Hepatocyte (in vitro differentiated cells): Measurements from ENCODE around the gene STK24. TPM values are rescaled to one million over a fixed set of nuclear protein-coding genes. Genes with fewer than 3 reads are reported as not detected.

Source experiments
- DNase-seq: peaks from one replicate; pipeline ENCODE4 v3.0.0-alpha.2; 2016; ENCODE audit warnings: low spot score
- H2AFZ ChIP-seq: fragments of 200-600 bp; sonication (generic); 2 replicates; pipeline ENCODE4 v1.6.0; 2016; ENCODE audit warnings: antibody characterized with exemption, mild to moderate bottlenecking
- H3K27ac ChIP-seq: fragments of 200-600 bp; sonication (generic); 2 replicates; pipeline ENCODE4 v1.5.1; 2016; ENCODE audit warnings: mild to moderate bottlenecking
- H3K27me3 ChIP-seq: fragments of 200-600 bp; sonication (generic); 2 replicates; pipeline ENCODE4 v1.6.1; 2016
- H3K36me3 ChIP-seq: fragments of 200-600 bp; sonication (generic); replicated peaks from 2 replicates; pipeline ENCODE4 v1.5.1; 2016; ENCODE audit warnings: low read depth; ENCODE audit not compliant: insufficient read depth
- H3K4me1 ChIP-seq: fragments of 200-600 bp; sonication (generic); 2 replicates; pipeline ENCODE4 v1.5.1; 2016; ENCODE audit warnings: mild to moderate bottlenecking, moderate library complexity; ENCODE audit not compliant: insufficient read depth
- H3K4me2 ChIP-seq: fragments of 200-600 bp; sonication (generic); 2 replicates; pipeline ENCODE4 v1.6.0; 2016
- H3K4me3 ChIP-seq: fragments of 200-600 bp; sonication (generic); 2 replicates; pipeline ENCODE4 v1.5.1; 2016; ENCODE audit warnings: mild to moderate bottlenecking
- H3K79me2 ChIP-seq: fragments of 200-600 bp; sonication (generic); 2 replicates; pipeline ENCODE4 v1.6.0; 2017; ENCODE audit warnings: mild to moderate bottlenecking
- H3K9me2 ChIP-seq: fragments of 200-600 bp; sonication (generic); replicated peaks from 2 replicates; pipeline ENCODE4 v1.6.0; 2017; ENCODE audit warnings: mild to moderate bottlenecking; ENCODE audit not compliant: insufficient read depth
- H3K9me3 ChIP-seq: fragments of 200-600 bp; sonication (generic); 2 replicates; pipeline ENCODE4 v1.5.1; 2016; ENCODE audit warnings: low read depth, mild to moderate bottlenecking
- H4K20me1 ChIP-seq: fragments of 200-600 bp; sonication (generic); 2 replicates; pipeline ENCODE4 v1.6.0; 2016; ENCODE audit warnings: mild to moderate bottlenecking; ENCODE audit not compliant: insufficient read depth, poor library complexity, severe bottlenecking
- EZH2 ChIP-seq: fragments of 200-600 bp; sonication (generic); IDR thresholded peaks from 2 replicates; pipeline ENCODE4 v1.6.1; 2016; ENCODE audit warnings: antibody characterized with exemption, mild to moderate bottlenecking, borderline replicate concordance
- EZH2phosphoT487 ChIP-seq: fragments of 200-600 bp; sonication (generic); IDR thresholded peaks from one replicate; pipeline ENCODE4 v1.6.1; 2018; ENCODE audit warnings: antibody characterized with exemption, mild to moderate bottlenecking, low read depth, moderate library complexity; ENCODE audit not compliant: unreplicated experiment, severe bottlenecking
- WGBS: methylation state at CpG from one replicate; pipeline ENCODE4 v1.1.6; 2016; ENCODE audit warnings: low lambda C conversion rate; ENCODE audit errors: missing lambda C conversion rate; 5-methylcytosine and 5-hydroxymethylcytosine counted together
- polyA plus RNA-seq: library from polyadenylated mRNA; unstranded; fragments of >200 nt; fragmentation: Nextera tagmentation; extraction: Ambion mirVana; gene quantifications from 2 replicates; pipeline ENCODE4 v1.2.1, GENCODE V29; 2016
- total RNA-seq: library from RNA; depleted of rRNA; stranded (reverse); fragments of >200 nt; gene quantifications from 2 replicates; pipeline ENCODE4 v1.2.3, GENCODE V29; 2014
- TF ChIP-seq, protein P1 (sequence below): fragments of 200-600 bp; sonication (generic); IDR thresholded peaks from 2 replicates; pipeline ENCODE4 v1.5.1; 2016; ENCODE audit warnings: antibody characterized with exemption, mild to moderate bottlenecking; ENCODE audit not compliant: poor library complexity

The STK24 gene
- total and polyA plus RNA-seq, 2 experiments from 2014 or later: 71.2 to 74.4 TPM

DNA sequence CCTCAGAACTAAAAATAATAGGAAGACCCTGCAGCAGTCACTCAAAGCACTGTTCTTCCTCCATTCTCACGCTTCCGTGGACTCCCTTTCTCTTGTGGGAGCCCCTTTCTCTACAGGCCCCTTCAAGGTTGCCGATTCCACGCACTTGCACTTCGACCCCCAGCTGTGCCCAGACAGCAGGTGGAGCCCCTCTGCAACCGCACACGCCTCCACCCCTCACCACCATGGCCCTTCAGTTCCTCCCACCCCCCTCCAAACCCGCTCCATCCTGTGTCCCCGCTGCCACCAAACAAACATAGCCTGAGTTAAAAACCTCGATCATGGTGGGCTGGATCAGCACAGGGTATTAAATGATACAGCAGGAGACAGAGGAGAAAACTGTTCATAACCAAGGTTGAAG lies 102.6 kb downstream of the STK24 start:
- 95% methylated on average over 10 of the region's 10 CpGs for WGBS
- H3K79me2 ChIP-seq: peaks cover 54% of the 10 kb centered on the region
- no peak overlapping the region for H3K4me3 ChIP-seq
- H3K27me3 ChIP-seq: no peaks in the 10 kb centered on the region
- H3K36me3 ChIP-seq: no peaks in the 10 kb centered on the region
- peak overlapping the region; percentile 79 for H3K27ac ChIP-seq
- no peak overlapping the region for H3K4me2 ChIP-seq
- peaks cover 6% of the 10 kb centered on the region for H4K20me1 ChIP-seq
- TF ChIP-seq EZH2 (no peak), EZH2phosphoT487 (no peak)
- TF ChIP-seq, protein P1, sequence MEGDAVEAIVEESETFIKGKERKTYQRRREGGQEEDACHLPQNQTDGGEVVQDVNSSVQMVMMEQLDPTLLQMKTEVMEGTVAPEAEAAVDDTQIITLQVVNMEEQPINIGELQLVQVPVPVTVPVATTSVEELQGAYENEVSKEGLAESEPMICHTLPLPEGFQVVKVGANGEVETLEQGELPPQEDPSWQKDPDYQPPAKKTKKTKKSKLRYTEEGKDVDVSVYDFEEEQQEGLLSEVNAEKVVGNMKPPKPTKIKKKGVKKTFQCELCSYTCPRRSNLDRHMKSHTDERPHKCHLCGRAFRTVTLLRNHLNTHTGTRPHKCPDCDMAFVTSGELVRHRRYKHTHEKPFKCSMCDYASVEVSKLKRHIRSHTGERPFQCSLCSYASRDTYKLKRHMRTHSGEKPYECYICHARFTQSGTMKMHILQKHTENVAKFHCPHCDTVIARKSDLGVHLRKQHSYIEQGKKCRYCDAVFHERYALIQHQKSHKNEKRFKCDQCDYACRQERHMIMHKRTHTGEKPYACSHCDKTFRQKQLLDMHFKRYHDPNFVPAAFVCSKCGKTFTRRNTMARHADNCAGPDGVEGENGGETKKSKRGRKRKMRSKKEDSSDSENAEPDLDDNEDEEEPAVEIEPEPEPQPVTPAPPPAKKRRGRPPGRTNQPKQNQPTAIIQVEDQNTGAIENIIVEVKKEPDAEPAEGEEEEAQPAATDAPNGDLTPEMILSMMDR: no peak
- H3K9me2 ChIP-seq: no peaks in the 10 kb centered on the region
- no peak for DNase-seq
- no peak overlapping the region for H2AFZ ChIP-seq
- peaks cover 20% of the 10 kb centered on the region for H3K4me1 ChIP-seq
- no peaks in the 10 kb centered on the region for H3K9me3 ChIP-seq

DNA sequence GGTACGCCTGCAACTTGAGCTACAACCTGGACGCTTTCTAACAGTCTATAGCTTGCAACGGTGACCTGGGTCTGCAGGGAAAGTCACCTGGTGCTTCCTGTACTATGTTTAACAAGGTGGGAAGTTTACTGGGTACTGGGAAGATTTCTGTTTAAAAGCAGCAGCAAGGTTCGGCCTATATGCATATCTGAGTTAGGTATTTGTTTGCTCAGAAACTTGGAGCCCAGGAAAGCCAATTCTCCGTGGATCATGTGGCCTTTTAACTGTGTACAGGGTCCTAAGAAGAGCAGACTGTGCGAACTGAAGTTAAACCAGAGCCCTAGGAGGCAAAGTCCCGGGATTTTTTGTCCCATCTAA lies 103.1 kb downstream of the STK24 start:
- H3K27ac ChIP-seq: peak overlapping the region; percentile 79
- 64% methylated on average over 7 of the region's 7 CpGs for WGBS
- no peaks in the 10 kb centered on the region for H3K27me3 ChIP-seq
- peaks cover 20% of the 10 kb centered on the region for H3K4me1 ChIP-seq
- peaks cover 6% of the 10 kb centered on the region for H4K20me1 ChIP-seq
- H3K36me3 ChIP-seq: no peaks in the 10 kb centered on the region
- TF ChIP-seq EZH2 (no peak), EZH2phosphoT487 (no peak)
- TF ChIP-seq, protein P1: no peak
- H2AFZ ChIP-seq: no peak overlapping the region
- H3K9me2 ChIP-seq: no peaks in the 10 kb centered on the region
- peaks cover 49% of the 10 kb centered on the region for H3K79me2 ChIP-seq
- no peak for DNase-seq
- peak overlapping the region; percentile 3 for H3K4me2 ChIP-seq
- no peak overlapping the region for H3K4me3 ChIP-seq
- no peaks in the 10 kb centered on the region for H3K9me3 ChIP-seq

DNA sequence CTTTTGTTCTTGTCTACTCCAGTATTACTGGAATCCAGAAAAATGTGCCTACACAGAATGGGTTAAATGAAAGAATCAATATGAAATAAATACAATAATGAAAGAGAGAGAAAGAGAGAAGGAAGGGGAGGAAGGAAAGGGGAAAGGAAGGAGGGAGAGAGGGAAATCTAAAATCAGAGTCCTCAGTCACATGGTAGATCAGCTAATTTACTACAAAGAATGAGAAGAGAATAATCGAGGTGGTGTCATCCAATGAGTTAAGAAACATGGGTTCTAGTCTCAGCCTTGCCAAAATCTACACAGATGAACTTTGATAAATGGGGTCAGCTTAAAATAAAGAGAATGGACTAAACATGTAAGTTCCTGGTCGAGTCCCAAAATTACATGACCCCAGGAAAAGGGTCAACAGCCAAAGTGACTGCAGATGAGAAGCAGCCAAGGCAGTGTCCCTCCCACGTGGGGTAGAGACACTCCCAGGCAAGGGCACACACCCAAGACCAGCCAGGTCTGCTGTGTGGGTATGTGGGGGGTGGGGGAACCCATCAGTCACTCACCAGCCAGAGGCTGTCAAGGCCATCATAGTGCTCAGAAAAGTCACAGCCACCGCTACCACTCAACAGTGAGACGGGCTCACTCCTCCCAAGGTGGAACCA lies 103.6 kb downstream of the STK24 start:
- no peak overlapping the region for H3K4me3 ChIP-seq
- H3K79me2 ChIP-seq: peaks cover 44% of the 10 kb centered on the region
- H3K4me1 ChIP-seq: peaks cover 20% of the 10 kb centered on the region
- H3K9me3 ChIP-seq: no peaks in the 10 kb centered on the region
- H3K27ac ChIP-seq: peak overlapping the region; percentile 79
- no peaks in the 10 kb centered on the region for H3K9me2 ChIP-seq
- no peak for DNase-seq
- peak overlapping the region; percentile 3 for H3K4me2 ChIP-seq
- 89% methylated on average over 5 of the region's 5 CpGs for WGBS
- H2AFZ ChIP-seq: no peak overlapping the region
- H3K27me3 ChIP-seq: no peaks in the 10 kb centered on the region
- no peaks in the 10 kb centered on the region for H3K36me3 ChIP-seq
- H4K20me1 ChIP-seq: peaks cover 6% of the 10 kb centered on the region
- TF ChIP-seq EZH2 (no peak), EZH2phosphoT487 (no peak)
- TF ChIP-seq, protein P1: no peak
